IMR-90 (cell line): ENCODE measurements around the gene ST6GALNAC3. TPM values are rescaled to one million over a fixed set of nuclear protein-coding genes. Genes with fewer than 3 reads are reported as not detected.

Experiments
- ATAC-seq: fragments of 200-7000 bp; cut with Tn5 transposase; 2 replicates; pipeline ENCODE4 v1.9.1; 2020; ENCODE audit warnings: low read depth, mild to moderate bottlenecking, moderate library complexity
- BruUV-seq: library from RNA; stranded (reverse); fragments of 400-500 nt; replicated peaks from 2 replicates; lab custom pipeline; 2021; lab: Mats Ljungman, UMichigan
- CTCF ChIA-PET: fragments of 300-600 bp; formaldehyde crosslinking; extraction: SDS; loops from one replicate; lab custom pipeline; 2021; ENCODE audit warnings: antibody characterized with exemption; lab: Yijun Ruan, JAX
- POLR2A ChIA-PET: fragments of 300-600 bp; sonication (Branson Sonifier 250); formaldehyde crosslinking; loops from one replicate; lab custom pipeline; 2022; ENCODE audit warnings: antibody characterized with exemption; ENCODE audit not compliant: unreplicated experiment; lab: Charles Lee
- DNase-seq: peaks from one replicate; pipeline ENCODE4 v3.0.0; 2013
- H2AFZ ChIP-seq: replicated peaks from 2 replicates; pipeline ENCODE3; 2013; ENCODE audit warnings: low read length, mild to moderate bottlenecking; ENCODE audit not compliant: poor library complexity
- H2AK5ac ChIP-seq: 2 replicates; pipeline ENCODE4 v1.6.1; 2013; ENCODE audit warnings: low read depth, low read length, inconsistent platforms
- H2AK9ac ChIP-seq: replicated peaks from 2 replicates; pipeline ENCODE3; 2013; ENCODE audit warnings: mild to moderate bottlenecking, low read depth, low read length, moderate library complexity; ENCODE audit not compliant: poor library complexity
- H2BK120ac ChIP-seq: 2 replicates; pipeline ENCODE4 v1.6.1; 2013; ENCODE audit warnings: low read depth, low read length, inconsistent platforms
- H2BK15ac ChIP-seq: 3 replicates; pipeline ENCODE4 v1.6.1; 2013; ENCODE audit warnings: low read depth, low read length, inconsistent platforms
- H2BK20ac ChIP-seq: 2 replicates; pipeline ENCODE4 v1.6.1; 2013; ENCODE audit warnings: low read depth, mild to moderate bottlenecking, inconsistent platforms, low read length, moderate library complexity
- H2BK5ac ChIP-seq: 2 replicates; pipeline ENCODE4 v1.6.1; 2013; ENCODE audit warnings: mild to moderate bottlenecking, low read depth, low read length, inconsistent platforms; ENCODE audit not compliant: poor library complexity, severe bottlenecking
- H3K14ac ChIP-seq: replicated peaks from 2 replicates; pipeline ENCODE4 v1.6.1; 2013; ENCODE audit warnings: low read depth, low read length, inconsistent platforms
- H3K18ac ChIP-seq: 2 replicates; pipeline ENCODE4 v1.6.1; 2013; ENCODE audit warnings: low read depth, low read length, control low read depth
- H3K23ac ChIP-seq: 2 replicates; pipeline ENCODE4 v1.6.1; 2013; ENCODE audit warnings: low read depth, low read length, inconsistent platforms
- H3K27ac ChIP-seq: 2 replicates; pipeline ENCODE4 v1.5.1; 2013; ENCODE audit warnings: mild to moderate bottlenecking, control low read depth, low read length; ENCODE audit not compliant: insufficient read depth
- H3K27me3 ChIP-seq: 2 replicates; pipeline ENCODE4 v1.6.1; 2013; ENCODE audit warnings: low read length; ENCODE audit not compliant: control insufficient read depth, insufficient read depth
- H3K36me3 ChIP-seq: 2 replicates; pipeline ENCODE4 v1.6.1; 2013; ENCODE audit warnings: low read length, mixed read lengths; ENCODE audit not compliant: control insufficient read depth, insufficient read depth
- H3K4ac ChIP-seq: 2 replicates; pipeline ENCODE4 v1.6.1; 2013; ENCODE audit warnings: low read depth, low read length, inconsistent platforms
- H3K4me1 ChIP-seq: 2 replicates; pipeline ENCODE4 v1.6.1; 2013; ENCODE audit warnings: low read length, mixed read lengths; ENCODE audit not compliant: control insufficient read depth, insufficient read depth
- H3K4me2 ChIP-seq: 2 replicates; pipeline ENCODE4 v1.6.1; 2013; ENCODE audit warnings: low read depth, mild to moderate bottlenecking, control low read depth, low read length, moderate library complexity
- H3K4me3 ChIP-seq: 2 replicates; pipeline ENCODE4 v1.5.1; 2013; ENCODE audit warnings: low read depth, mild to moderate bottlenecking, control low read depth, low read length, moderate library complexity; ENCODE audit not compliant: insufficient read depth
- H3K56ac ChIP-seq: 2 replicates; pipeline ENCODE4 v1.6.1; 2013; ENCODE audit warnings: low read length, inconsistent platforms; ENCODE audit not compliant: insufficient read depth; ENCODE audit errors: extremely low read depth
- H3K79me1 ChIP-seq, 2 experiments: 2 replicates each; pipeline ENCODE4 v1.6.1; 2013; ENCODE audit warnings: low read length in 2 of 2, inconsistent platforms in 1 of 2, low read depth in 1 of 2
- H3K9ac ChIP-seq: 2 replicates; pipeline ENCODE4 v1.6.1; 2013; ENCODE audit warnings: low read depth, low read length, control low read depth
- H3K9me1 ChIP-seq: 2 replicates; pipeline ENCODE4 v1.6.1; 2013; ENCODE audit warnings: low read length, inconsistent platforms; ENCODE audit not compliant: insufficient read depth
- H3K9me3 ChIP-seq: 2 replicates; pipeline ENCODE4 v1.6.1; 2013; ENCODE audit warnings: low read length; ENCODE audit not compliant: control insufficient read depth, insufficient read depth
- H4K20me1 ChIP-seq: 2 replicates; pipeline ENCODE4 v1.6.1; 2013; ENCODE audit warnings: low read length, inconsistent platforms; ENCODE audit not compliant: insufficient read depth
- H4K5ac ChIP-seq: 2 replicates; pipeline ENCODE4 v1.6.1; 2013; ENCODE audit warnings: mild to moderate bottlenecking, low read depth, low read length, control low read depth
- H4K8ac ChIP-seq, 2 experiments: 2 replicates each; pipeline ENCODE4 v1.6.1; 2013; ENCODE audit warnings: low read depth in 2 of 2, low read length in 2 of 2, control low read depth in 1 of 2, inconsistent platforms in 1 of 2
- H4K91ac ChIP-seq: 2 replicates; pipeline ENCODE4 v1.6.1; 2013; ENCODE audit warnings: low read depth, low read length, inconsistent platforms; ENCODE audit not compliant: insufficient read depth
- NFE2L2 ChIP-seq: fragments of 150-350 bp; IDR thresholded peaks from 2 replicates; pipeline ENCODE4 v1.6.1; 2016; ENCODE audit warnings: low read depth, mild to moderate bottlenecking, low read length
- POLR2A ChIP-seq: IDR thresholded peaks from 2 replicates; pipeline ENCODE4 v1.6.1; 2012; ENCODE audit warnings: mild to moderate bottlenecking, low read depth, low read length
- WGBS, 2 experiments: methylation state at CpG; one replicate each; pipeline versions ENCODE4 v1.1.5 to v1.1.7; 2013; ENCODE audit warnings: missing lambda C conversion rate in 2 of 2; ENCODE audit not compliant: insufficient read length in 1 of 2; ENCODE audit errors: extremely low coverage in 2 of 2; 5-methylcytosine and 5-hydroxymethylcytosine counted together
- dilution Hi-C: fragments of 300-500 bp; cut with HindIII; formaldehyde crosslinking; loops from one replicate; pipeline ENCODE4 v1.14.3; 2018; ENCODE audit warnings: low sequenced_read_pairs; ENCODE audit not compliant: unreplicated experiment
- in situ Hi-C: fragments of 300-500 bp; cut with MboI; formaldehyde crosslinking; loops from 3 replicates; pipeline ENCODE4 v1.14.3; 2019; ENCODE audit warnings: low sequenced_read_pairs, inconsistent platforms, mixed read lengths
- intact Hi-C: fragments of 100-400 bp; cut with micrococcal nuclease; formaldehyde crosslinking; loops from 2 replicates; pipeline ENCODE4 v1.10.0; 2022
- polyA plus RNA-seq, 3 experiments: library from polyadenylated mRNA; depleted of rRNA; stranded (reverse); fragments of >200 nt; gene quantifications; 2 replicates each; pipeline ENCODE4 v1.2.3, GENCODE V29; 2012; ENCODE audit warnings: low replicate concordance in 1 of 3
- total RNA-seq: library from RNA; depleted of rRNA; stranded (reverse); fragments of >200 nt; gene quantifications from 2 replicates; pipeline ENCODE4 v1.2.3, GENCODE V29; 2012

ST6GALNAC3 gene
- total and polyA plus RNA-seq, 2 of the 4 experiments (the other 2 are of a cell fraction): 0.65 to 1.3 TPM

DNA sequence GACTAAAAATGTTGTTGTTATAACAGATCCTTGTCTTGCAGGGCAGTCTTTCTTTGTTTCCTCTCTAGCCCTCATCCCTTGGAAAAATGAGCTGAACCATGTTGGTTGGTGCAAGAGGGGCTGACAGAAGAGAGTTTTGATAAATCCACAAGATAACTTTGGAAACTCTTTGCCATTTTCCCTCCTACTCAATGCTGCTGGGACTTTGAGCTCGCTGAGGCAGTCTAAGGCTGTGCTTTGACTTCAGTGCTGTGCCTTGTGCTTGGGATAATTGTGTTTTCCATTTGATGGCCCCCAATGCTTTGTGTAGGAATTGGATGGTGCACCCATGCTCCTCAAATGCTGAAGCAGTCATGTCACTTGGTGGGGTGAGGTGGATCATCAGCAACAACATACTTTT is 31.7 kb downstream of the ST6GALNAC3 start:
- H3K27ac ChIP-seq: no peak overlapping the region

More for the DNA sequence above, 31.7 kb downstream of the ST6GALNAC3 start:
- Histone ChIP-seq H3K27me3 (no peaks in the 10 kb centered on the region), H4K20me1 (no peaks in the 10 kb centered on the region), H2BK15ac (no peak overlapping the region), H3K14ac (no peak overlapping the region), H3K18ac (no peak overlapping the region), H3K4me2 (no peak overlapping the region), H3K4me1 (no peaks in the 10 kb centered on the region), H4K8ac (no peak overlapping the region), H2AK5ac (no peak overlapping the region), H2BK20ac (no peak overlapping the region), H2BK120ac (no peak overlapping the region), H3K9me1 (no peaks in the 10 kb centered on the region), H3K56ac (no peak overlapping the region), H3K4ac (no peak overlapping the region), H2BK5ac (no peak overlapping the region), H3K4me3 (no peak overlapping the region), H3K36me3 (no peaks in the 10 kb centered on the region), H4K5ac (no peak overlapping the region), H3K79me1 (no peaks in the 10 kb centered on the region), H3K23ac (no peak overlapping the region), H2AFZ (no peak overlapping the region), H2AK9ac (no peak overlapping the region), H4K91ac (no peak overlapping the region), H3K9me3 (no peaks in the 10 kb centered on the region), H3K9ac (no peak overlapping the region)
- no peak for DNase-seq
- intact Hi-C loops: no loop called here
- no CpG with 5 or more reads among the region's 1 CpG for WGBS, 2 experiments
- dilution Hi-C loops: no loop called here
- in situ Hi-C loops: no loop called here
- no TSS peak for BruUV-seq
- no peak for ATAC-seq
- CTCF ChIA-PET: no interaction called here
- POLR2A ChIA-PET: no interaction called here
- TF ChIP-seq POLR2A (no peak), NFE2L2 (no peak)
